Dermis blood vessel endothelial cell (primary cell): ENCODE results near the gene LCP2. TPM values are rescaled to one million over a fixed set of nuclear protein-coding genes. Genes with fewer than 3 reads are reported as not detected.
"Not testable (repeated sequence)": the region's sequence is repeated elsewhere in the genome, so short reads cannot be mapped to it uniquely, and the experiment has no call there.

Experiments used
- DNase-seq: peaks from one replicate; pipeline ENCODE4 v3.0.0; 2010
- total RNA-seq: library from RNA; depleted of rRNA; stranded (reverse); fragments of >200 nt; gene quantifications from 2 replicates; pipeline ENCODE4 v1.2.3, GENCODE V29; 2014

Gene LCP2
- total RNA-seq, 1 donor from 2014 or later = 2.4 TPM

- DNase-seq = no peak
These were observed 50.2 kb downstream of the LCP2 start for GRCh38 chr5:170247363-170247762.

- no peak for DNase-seq
These were observed 51.3 kb downstream of the LCP2 start for GRCh38 chr5:170246126-170246870.

GRCh38 chr5:170245436-170245835, 52.1 kb downstream of the LCP2 start:
- not testable (repeated sequence) for DNase-seq

- DNase-seq = no peak
These were observed 59.0 kb downstream of the LCP2 start for GRCh38 chr5:170238456-170239196.

- no peak for DNase-seq
These were observed 61.4 kb downstream of the LCP2 start for GRCh38 chr5:170235876-170236864.

- DNase-seq = no peak
These were observed 64.2 kb downstream of the LCP2 start for GRCh38 chr5:170233358-170233892.

- no peak for DNase-seq
These were observed 64.8 kb downstream of the LCP2 start, which contains the start of gene C5orf58 for GRCh38 chr5:170232786-170233185. Gene C5orf58 (plus strand): TSS chr5:170232985. CDS start chr5:170234977, 1,992 bp downstream.

- DNase-seq = no peak
These were observed 68.7 kb downstream of the LCP2 start for GRCh38 chr5:170228762-170229435.

- DNase-seq = no peak
These were observed 70.9 kb downstream of the LCP2 start for GRCh38 chr5:170226661-170227060.

- DNase-seq = no peak
These were observed 71.4 kb downstream of the LCP2 start for GRCh38 chr5:170226129-170226615.

- peak; percentile 82 for DNase-seq
These were observed 72.0 kb downstream of the LCP2 start for GRCh38 chr5:170225326-170226128.

- DNase-seq = no peak
These were observed 73.7 kb downstream of the LCP2 start for GRCh38 chr5:170223906-170224305.

- DNase-seq = peak; percentile 17
These were observed 74.2 kb downstream of the LCP2 start for GRCh38 chr5:170223360-170223759.

GRCh38 chr5:170221327-170221741, 76.2 kb downstream of the LCP2 start:
- no peak for DNase-seq

- DNase-seq = no peak
These were observed 77.4 kb downstream of the LCP2 start for GRCh38 chr5:170220191-170220590.

GRCh38 chr5:170219615-170220014, 78.0 kb downstream of the LCP2 start:
- peak; percentile 53 for DNase-seq

- DNase-seq = no peak
These were observed 78.9 kb downstream of the LCP2 start for GRCh38 chr5:170218726-170219125.

GRCh38 chr5:170217831-170218230, 79.7 kb downstream of the LCP2 start:
- no peak for DNase-seq

GRCh38 chr5:170216257-170216864, 81.2 kb downstream of the LCP2 start:
- DNase-seq = peak; percentile 87
